Mammary epithelial cell (primary cell): ENCODE measurements around the gene SLC35B2.

Source experiments
- EZH2 ChIP-seq: IDR thresholded peaks from 2 replicates; pipeline ENCODE4 v1.6.1; 2012; ENCODE audit warnings: low read length, inconsistent platforms, borderline replicate concordance
- TF ChIP-seq, protein P1 (sequence below), 2 donors: IDR thresholded peaks in 1 of 2; conservative IDR thresholded peaks in 1 of 2; 2 replicates each; pipeline ENCODE4 v1.5.1; 2011 to 2012; ENCODE audit warnings: inconsistent platforms in 2 of 2, low read length in 2 of 2, mild to moderate bottlenecking in 2 of 2, control low read depth in 1 of 2, low read depth in 1 of 2; ENCODE audit not compliant: insufficient read depth in 1 of 2; ENCODE audit errors: extremely low read depth in 1 of 2

- TF ChIP-seq, protein P1, sequence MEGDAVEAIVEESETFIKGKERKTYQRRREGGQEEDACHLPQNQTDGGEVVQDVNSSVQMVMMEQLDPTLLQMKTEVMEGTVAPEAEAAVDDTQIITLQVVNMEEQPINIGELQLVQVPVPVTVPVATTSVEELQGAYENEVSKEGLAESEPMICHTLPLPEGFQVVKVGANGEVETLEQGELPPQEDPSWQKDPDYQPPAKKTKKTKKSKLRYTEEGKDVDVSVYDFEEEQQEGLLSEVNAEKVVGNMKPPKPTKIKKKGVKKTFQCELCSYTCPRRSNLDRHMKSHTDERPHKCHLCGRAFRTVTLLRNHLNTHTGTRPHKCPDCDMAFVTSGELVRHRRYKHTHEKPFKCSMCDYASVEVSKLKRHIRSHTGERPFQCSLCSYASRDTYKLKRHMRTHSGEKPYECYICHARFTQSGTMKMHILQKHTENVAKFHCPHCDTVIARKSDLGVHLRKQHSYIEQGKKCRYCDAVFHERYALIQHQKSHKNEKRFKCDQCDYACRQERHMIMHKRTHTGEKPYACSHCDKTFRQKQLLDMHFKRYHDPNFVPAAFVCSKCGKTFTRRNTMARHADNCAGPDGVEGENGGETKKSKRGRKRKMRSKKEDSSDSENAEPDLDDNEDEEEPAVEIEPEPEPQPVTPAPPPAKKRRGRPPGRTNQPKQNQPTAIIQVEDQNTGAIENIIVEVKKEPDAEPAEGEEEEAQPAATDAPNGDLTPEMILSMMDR (conservative IDR thresholded peaks at IDR 0.05 in 1 of 2, IDR thresholded peaks at IDR 0.05 in 1 of 2; ENCODE audit: extremely low read depth in 1 of 2, insufficient read depth in 1 of 2, low read depth in 1 of 2, low read length in 2 of 2): no peak
- no peak for TF ChIP-seq EZH2
Observed at GRCh38 chr6:44233567-44234100, 23.7 kb downstream of the SLC35B2 start.
